PC-3 (cell line): ENCODE results near the gene COLEC11.

Experiments
- EZH2 ChIP-seq: fragments of 300-600 bp; sonication (generic); IDR thresholded peaks from one replicate; pipeline ENCODE4 v1.6.1; 2017; ENCODE audit warnings: antibody characterized with exemption, mild to moderate bottlenecking, low read length; ENCODE audit not compliant: unreplicated experiment
- TF ChIP-seq, protein P1 (sequence below): fragments of 300-600 bp; sonication (generic); conservative IDR thresholded peaks from 2 replicates; pipeline ENCODE4 v1.5.1; 2017; ENCODE audit warnings: antibody characterized with exemption, low read depth, mild to moderate bottlenecking, low read length

DNA sequence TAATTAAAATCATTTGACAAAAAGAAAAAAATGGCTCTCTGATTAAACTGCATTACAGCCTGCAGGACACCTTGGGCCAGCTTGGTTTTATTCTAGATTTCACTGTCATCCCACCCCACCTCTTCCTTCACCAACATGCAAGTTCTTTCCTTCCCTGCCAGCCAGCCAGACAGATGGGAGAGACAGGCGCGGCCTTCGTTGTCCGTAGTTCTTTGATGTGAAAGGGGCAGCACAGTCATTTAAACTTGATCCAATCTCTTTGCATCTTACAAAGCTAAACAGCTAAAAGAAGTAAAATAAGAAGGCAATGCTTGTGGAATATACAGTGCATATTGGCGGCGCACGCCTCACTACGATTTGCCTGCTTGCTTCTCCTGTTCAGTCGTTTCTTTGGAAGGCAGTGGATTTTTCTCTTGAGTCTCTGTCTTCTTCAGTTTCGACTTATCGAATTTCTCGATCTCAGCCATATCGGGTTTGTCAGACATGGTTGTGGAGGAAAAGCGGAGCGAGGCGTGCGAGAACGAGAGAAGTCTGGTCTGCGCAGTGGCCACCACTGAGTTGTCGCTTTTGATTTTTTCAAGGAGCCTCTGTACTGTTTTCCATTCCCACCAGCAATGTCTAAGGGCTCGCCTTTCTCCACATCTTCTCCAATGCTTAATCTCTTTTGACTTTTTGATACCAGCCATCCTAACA is 22.4 kb downstream of the COLEC11 start:
- TF ChIP-seq, protein P1, sequence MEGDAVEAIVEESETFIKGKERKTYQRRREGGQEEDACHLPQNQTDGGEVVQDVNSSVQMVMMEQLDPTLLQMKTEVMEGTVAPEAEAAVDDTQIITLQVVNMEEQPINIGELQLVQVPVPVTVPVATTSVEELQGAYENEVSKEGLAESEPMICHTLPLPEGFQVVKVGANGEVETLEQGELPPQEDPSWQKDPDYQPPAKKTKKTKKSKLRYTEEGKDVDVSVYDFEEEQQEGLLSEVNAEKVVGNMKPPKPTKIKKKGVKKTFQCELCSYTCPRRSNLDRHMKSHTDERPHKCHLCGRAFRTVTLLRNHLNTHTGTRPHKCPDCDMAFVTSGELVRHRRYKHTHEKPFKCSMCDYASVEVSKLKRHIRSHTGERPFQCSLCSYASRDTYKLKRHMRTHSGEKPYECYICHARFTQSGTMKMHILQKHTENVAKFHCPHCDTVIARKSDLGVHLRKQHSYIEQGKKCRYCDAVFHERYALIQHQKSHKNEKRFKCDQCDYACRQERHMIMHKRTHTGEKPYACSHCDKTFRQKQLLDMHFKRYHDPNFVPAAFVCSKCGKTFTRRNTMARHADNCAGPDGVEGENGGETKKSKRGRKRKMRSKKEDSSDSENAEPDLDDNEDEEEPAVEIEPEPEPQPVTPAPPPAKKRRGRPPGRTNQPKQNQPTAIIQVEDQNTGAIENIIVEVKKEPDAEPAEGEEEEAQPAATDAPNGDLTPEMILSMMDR, result no peak
- TF ChIP-seq EZH2, result no peak
